DND-41 (cell line): Measurements from ENCODE around the gene SATB1.

ENCODE experiments used
- CTCF ChIP-seq: IDR thresholded peaks from 2 replicates; pipeline ENCODE4 v1.5.1; 2012; ENCODE audit warnings: borderline replicate concordance, low read length, moderate library complexity, mild to moderate bottlenecking; ENCODE audit not compliant: poor library complexity, severe bottlenecking; ENCODE audit errors: extremely low read depth
- EZH2 ChIP-seq: IDR thresholded peaks from 3 replicates; pipeline ENCODE4 v1.6.1; 2012; ENCODE audit warnings: borderline replicate concordance, low read depth, mild to moderate bottlenecking, moderate library complexity, low read length, inconsistent platforms; ENCODE audit not compliant: severe bottlenecking

DNA sequence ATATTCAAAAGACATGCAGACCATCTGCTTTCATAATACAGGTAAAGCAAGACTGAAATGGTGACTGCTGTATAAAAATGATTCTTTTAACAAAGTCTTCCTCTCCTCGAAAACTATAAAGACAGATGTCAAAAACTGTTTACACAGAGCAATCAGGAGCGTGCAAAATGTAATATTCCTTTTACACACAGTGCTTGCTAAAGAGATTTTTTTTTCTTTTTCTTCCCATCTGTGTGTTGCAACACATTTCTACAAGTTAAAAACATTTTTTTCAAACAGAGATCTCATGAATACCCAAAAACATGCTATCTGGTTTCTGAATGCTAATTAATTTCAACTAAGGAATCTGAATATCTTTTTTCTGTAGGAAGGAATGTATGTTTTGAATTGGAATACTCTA lies 22.1 kb downstream of the SATB1 start:
- no peak for TF ChIP-seq CTCF
- no peak for TF ChIP-seq EZH2
